C4-2B (cell line): ENCODE measurements around the gene GRIN3A.

Experiments
- ZFX ChIP-seq: fragments of 450-650 bp; IDR thresholded peaks from 2 replicates; pipeline ENCODE4 v1.6.1; 2017
- TF ChIP-seq, protein P1 (sequence below): fragments of 450-650 bp; conservative IDR thresholded peaks from 2 replicates; pipeline ENCODE4 v1.5.1; 2017; ENCODE audit warnings: mild to moderate bottlenecking

DNA sequence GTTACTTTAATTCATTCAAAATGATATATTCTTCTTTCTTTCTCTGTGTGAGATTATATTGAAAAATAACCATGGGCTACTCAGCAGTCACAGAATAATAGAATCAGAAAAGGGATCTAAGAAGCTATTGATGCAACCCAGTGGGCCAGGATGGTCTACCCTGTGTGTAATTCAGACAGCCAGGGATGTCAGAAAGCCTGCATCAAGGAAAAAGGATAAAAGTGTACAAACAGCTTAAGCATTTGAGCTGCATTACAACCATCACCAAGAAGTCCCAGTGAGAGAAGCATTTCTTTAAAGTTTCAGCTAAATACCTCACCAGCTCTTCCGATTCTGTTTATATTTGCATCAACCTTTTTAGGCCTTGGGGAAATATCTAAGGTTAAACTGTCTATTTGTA is 105.8 kb downstream of the GRIN3A start:
- TF ChIP-seq, protein P1, sequence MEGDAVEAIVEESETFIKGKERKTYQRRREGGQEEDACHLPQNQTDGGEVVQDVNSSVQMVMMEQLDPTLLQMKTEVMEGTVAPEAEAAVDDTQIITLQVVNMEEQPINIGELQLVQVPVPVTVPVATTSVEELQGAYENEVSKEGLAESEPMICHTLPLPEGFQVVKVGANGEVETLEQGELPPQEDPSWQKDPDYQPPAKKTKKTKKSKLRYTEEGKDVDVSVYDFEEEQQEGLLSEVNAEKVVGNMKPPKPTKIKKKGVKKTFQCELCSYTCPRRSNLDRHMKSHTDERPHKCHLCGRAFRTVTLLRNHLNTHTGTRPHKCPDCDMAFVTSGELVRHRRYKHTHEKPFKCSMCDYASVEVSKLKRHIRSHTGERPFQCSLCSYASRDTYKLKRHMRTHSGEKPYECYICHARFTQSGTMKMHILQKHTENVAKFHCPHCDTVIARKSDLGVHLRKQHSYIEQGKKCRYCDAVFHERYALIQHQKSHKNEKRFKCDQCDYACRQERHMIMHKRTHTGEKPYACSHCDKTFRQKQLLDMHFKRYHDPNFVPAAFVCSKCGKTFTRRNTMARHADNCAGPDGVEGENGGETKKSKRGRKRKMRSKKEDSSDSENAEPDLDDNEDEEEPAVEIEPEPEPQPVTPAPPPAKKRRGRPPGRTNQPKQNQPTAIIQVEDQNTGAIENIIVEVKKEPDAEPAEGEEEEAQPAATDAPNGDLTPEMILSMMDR: no peak
- no peak for TF ChIP-seq ZFX
